Smooth muscle cell (in vitro differentiated cells): ENCODE measurements around the gene SVIL. TPM values are rescaled to one million over a fixed set of nuclear protein-coding genes. Genes with fewer than 3 reads are reported as not detected.

Source experiments
- DNase-seq: peaks from one replicate; lab custom pipeline; 2025; ENCODE audit not compliant: unreplicated experiment; lab: John Stamatoyannopoulos, UW
- H2AFZ ChIP-seq: fragments of 200-600 bp; sonication (generic); 2 replicates; pipeline ENCODE4 v1.6.0; 2016; ENCODE audit warnings: antibody characterized with exemption, low read depth, mild to moderate bottlenecking
- H3F3A ChIP-seq: fragments of 200-600 bp; sonication (generic); 2 replicates; pipeline ENCODE4 v1.6.0; 2017; ENCODE audit warnings: antibody characterized with exemption, low read depth
- H3K27ac ChIP-seq: fragments of 200-600 bp; sonication (generic); 2 replicates; pipeline ENCODE4 v1.5.1; 2016; ENCODE audit warnings: low read depth, mild to moderate bottlenecking
- H3K27me3 ChIP-seq: fragments of 200-600 bp; sonication (generic); 2 replicates; pipeline ENCODE4 v1.6.1; 2016; ENCODE audit warnings: low read depth, mild to moderate bottlenecking
- H3K36me3 ChIP-seq: fragments of 200-600 bp; sonication (generic); 2 replicates; pipeline ENCODE4 v1.5.1; 2016; ENCODE audit warnings: low read depth
- H3K4me1 ChIP-seq: fragments of 200-600 bp; sonication (generic); 2 replicates; pipeline ENCODE4 v1.5.1; 2016; ENCODE audit warnings: low read depth
- H3K4me2 ChIP-seq: fragments of 200-600 bp; sonication (generic); 2 replicates; pipeline ENCODE4 v1.6.0; 2016; ENCODE audit warnings: mild to moderate bottlenecking
- H3K4me3 ChIP-seq: fragments of 200-600 bp; sonication (generic); 2 replicates; pipeline ENCODE4 v1.5.1; 2016; ENCODE audit warnings: mild to moderate bottlenecking
- H3K79me2 ChIP-seq: fragments of 200-600 bp; sonication (generic); 2 replicates; pipeline ENCODE4 v1.6.0; 2016; ENCODE audit warnings: low read depth, mild to moderate bottlenecking
- H3K9ac ChIP-seq: fragments of 200-600 bp; sonication (generic); 2 replicates; pipeline ENCODE4 v1.6.0; 2016; ENCODE audit warnings: low read depth
- H3K9me3 ChIP-seq: fragments of 200-600 bp; sonication (generic); replicated peaks from 2 replicates; pipeline ENCODE4 v1.5.1; 2016; ENCODE audit warnings: low read depth
- H4K20me1 ChIP-seq: fragments of 200-600 bp; sonication (generic); 2 replicates; pipeline ENCODE4 v1.6.0; 2016; ENCODE audit warnings: low read depth
- CTCF ChIP-seq: fragments of 200-600 bp; sonication (generic); IDR thresholded peaks from 2 replicates; pipeline ENCODE4 v1.5.1; 2017; ENCODE audit warnings: borderline replicate concordance, mild to moderate bottlenecking, antibody characterized with exemption; ENCODE audit not compliant: insufficient read depth, poor library complexity, severe bottlenecking
- WGBS: methylation state at CpG from one replicate; pipeline ENCODE4 v1.1.7; 2016; ENCODE audit warnings: low lambda C conversion rate; 5-methylcytosine and 5-hydroxymethylcytosine counted together
- polyA plus RNA-seq: library from polyadenylated mRNA; unstranded; fragments of >200 nt; fragmentation: Nextera tagmentation; extraction: Ambion mirVana; gene quantifications from 2 replicates; pipeline ENCODE4 v1.2.1, GENCODE V29; 2016
- total RNA-seq: library from RNA; depleted of rRNA; stranded (reverse); fragments of >200 nt; gene quantifications from 2 replicates; pipeline ENCODE4 v1.2.3, GENCODE V29; 2014

Gene SVIL
- total and polyA plus RNA-seq, 2 experiments from 2014 or later = 32.5 to 33.0 TPM

- Histone ChIP-seq H3F3A (no peaks in the 10 kb centered on the region), H3K27me3 (no peaks in the 10 kb centered on the region), H3K4me3 (no peak overlapping the region), H3K9ac (peak overlapping the region; percentile 27), H2AFZ (no peak overlapping the region), H3K36me3 (peaks cover 8% of the 10 kb centered on the region), H3K4me2 (peak overlapping the region; percentile 65), H3K4me1 (peaks cover 11% of the 10 kb centered on the region), H3K27ac (peak overlapping the region; percentile 88), H3K9me3 (no peaks in the 10 kb centered on the region), H3K79me2 (no peaks in the 10 kb centered on the region), H4K20me1 (no peaks in the 10 kb centered on the region)
- DNase-seq = no peak
- WGBS = 20% methylated on average over 14 of the region's 14 CpGs
- no peak for TF ChIP-seq CTCF
These were observed 152.0 kb downstream of the SVIL start for GRCh38 chr10:29482591-29483431.

GRCh38 chr10:29481906-29482440 is 152.8 kb downstream of the SVIL start:
- Histone ChIP-seq H3K4me3 (no peak overlapping the region), H3K9ac (no peak overlapping the region), H3K4me1 (peaks cover 11% of the 10 kb centered on the region), H3K9me3 (no peaks in the 10 kb centered on the region), H3K79me2 (no peaks in the 10 kb centered on the region), H3K36me3 (peaks cover 7% of the 10 kb centered on the region), H3K27me3 (no peaks in the 10 kb centered on the region), H3F3A (no peaks in the 10 kb centered on the region), H3K27ac (peak overlapping the region; percentile 88), H4K20me1 (no peaks in the 10 kb centered on the region), H2AFZ (no peak overlapping the region), H3K4me2 (no peak overlapping the region)
- WGBS = 94% methylated on average over 5 of the region's 5 CpGs
- TF ChIP-seq CTCF = no peak
- DNase-seq = no peak

GRCh38 chr10:29479981-29480954 is 154.5 kb downstream of the SVIL start:
- no peak overlapping the region for H2AFZ ChIP-seq

More at GRCh38 chr10:29479981-29480954, 154.5 kb downstream of the SVIL start:
- Histone ChIP-seq H3K4me1 (peaks cover 11% of the 10 kb centered on the region), H3K4me2 (no peak overlapping the region), H3K79me2 (no peaks in the 10 kb centered on the region), H4K20me1 (no peaks in the 10 kb centered on the region), H3K9ac (no peak overlapping the region), H3K27me3 (no peaks in the 10 kb centered on the region), H3K9me3 (no peaks in the 10 kb centered on the region), H3F3A (no peaks in the 10 kb centered on the region), H3K27ac (no peak overlapping the region), H3K36me3 (peaks cover 2% of the 10 kb centered on the region), H3K4me3 (no peak overlapping the region)
- WGBS = 95% methylated on average over 28 of the region's 28 CpGs
- TF ChIP-seq CTCF = no peak
- DNase-seq = no peak
